Parathyroid adenoma (tissue), 2 donors: ENCODE measurements around the gene PXK.

Experiments used
- H2AFZ ChIP-seq: fragments of 300-600 bp; sonication (generic); one replicate; pipeline ENCODE4 v1.7.0; 2017; ENCODE audit warnings: antibody characterized with exemption, mild to moderate bottlenecking
- H3K27ac ChIP-seq: fragments of 300-600 bp; sonication (generic); one replicate; pipeline ENCODE4 v1.7.0; 2017
- H3K27me3 ChIP-seq: fragments of 300-600 bp; sonication (generic); one replicate; pipeline ENCODE4 v1.7.0; 2017; ENCODE audit warnings: low read length; ENCODE audit not compliant: control insufficient read depth, insufficient read depth
- H3K36me3 ChIP-seq: fragments of 300-600 bp; sonication (generic); one replicate; pipeline ENCODE4 v1.7.0; 2017; ENCODE audit warnings: low read length; ENCODE audit not compliant: control insufficient read depth, insufficient read depth
- H3K4me1 ChIP-seq: fragments of 300-600 bp; sonication (generic); one replicate; pipeline ENCODE4 v1.7.0; 2017; ENCODE audit warnings: control low read depth
- H3K4me2 ChIP-seq: fragments of 300-600 bp; sonication (generic); one replicate; pipeline ENCODE4 v1.7.0; 2017; ENCODE audit warnings: low read length
- H3K4me3 ChIP-seq: fragments of 300-600 bp; sonication (generic); one replicate; pipeline ENCODE4 v1.7.0; 2017; ENCODE audit warnings: low read depth, low read length
- H3K79me2 ChIP-seq: fragments of 300-600 bp; sonication (generic); one replicate; pipeline ENCODE4 v1.7.0; 2017; ENCODE audit warnings: control low read depth
- H3K9ac ChIP-seq: fragments of 300-600 bp; sonication (generic); one replicate; pipeline ENCODE4 v1.7.0; 2017; ENCODE audit warnings: mild to moderate bottlenecking
- H3K9me3 ChIP-seq: fragments of 300-600 bp; sonication (generic); one replicate; pipeline ENCODE4 v1.7.0; 2017; ENCODE audit warnings: low read length; ENCODE audit not compliant: control insufficient read depth
- TF ChIP-seq, protein P1 (sequence below): fragments of 300-600 bp; sonication (generic); IDR thresholded peaks from one replicate; pipeline ENCODE4 v1.7.0; 2017; ENCODE audit warnings: antibody characterized with exemption, mild to moderate bottlenecking
- donor health status: primary hyperparathyroidism.

Gene PXK

DNA sequence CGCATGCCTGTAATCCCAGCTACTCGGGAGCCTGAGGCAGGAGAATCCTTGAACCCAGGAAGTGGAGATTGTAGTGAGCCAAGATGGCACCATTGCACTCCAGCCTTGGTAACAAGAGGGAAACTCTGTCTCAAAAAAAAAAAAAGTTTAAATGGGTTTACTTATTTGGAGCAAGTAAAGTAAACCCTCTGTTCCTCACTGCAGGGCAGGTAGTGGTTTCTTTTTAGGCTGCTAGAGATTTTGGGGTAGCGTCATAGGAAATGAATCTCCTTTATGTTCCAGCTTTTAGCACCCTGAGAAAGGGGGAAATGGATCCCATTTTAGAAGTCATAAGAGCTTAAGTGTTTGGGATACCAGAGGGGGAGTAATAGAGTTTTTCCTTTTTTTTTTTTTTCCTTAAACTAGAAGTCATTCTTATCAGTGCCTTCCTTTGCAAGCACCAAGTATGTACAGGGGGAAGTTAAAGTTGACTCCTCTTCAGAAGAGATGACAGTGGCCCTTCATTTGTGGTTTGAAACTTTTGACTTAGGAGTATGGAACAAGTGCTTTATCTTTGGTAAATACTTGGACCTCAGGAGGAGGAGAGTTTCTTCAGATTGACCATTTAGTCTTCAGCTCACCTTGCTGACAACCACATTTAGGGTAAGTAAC lies 8.0 kb downstream of the PXK start:
- peaks cover 75% of the 10 kb centered on the region for H3K79me2 ChIP-seq
- H3K9me3 ChIP-seq: no peaks in the 10 kb centered on the region
- no peak overlapping the region for H3K27ac ChIP-seq
- H2AFZ ChIP-seq: no peak overlapping the region
- no peaks in the 10 kb centered on the region for H3K36me3 ChIP-seq
- H3K27me3 ChIP-seq: no peaks in the 10 kb centered on the region
- no peak overlapping the region for H3K4me2 ChIP-seq
- H3K4me3 ChIP-seq: no peak overlapping the region
- peaks cover 10% of the 10 kb centered on the region for H3K4me1 ChIP-seq
- TF ChIP-seq, protein P1, sequence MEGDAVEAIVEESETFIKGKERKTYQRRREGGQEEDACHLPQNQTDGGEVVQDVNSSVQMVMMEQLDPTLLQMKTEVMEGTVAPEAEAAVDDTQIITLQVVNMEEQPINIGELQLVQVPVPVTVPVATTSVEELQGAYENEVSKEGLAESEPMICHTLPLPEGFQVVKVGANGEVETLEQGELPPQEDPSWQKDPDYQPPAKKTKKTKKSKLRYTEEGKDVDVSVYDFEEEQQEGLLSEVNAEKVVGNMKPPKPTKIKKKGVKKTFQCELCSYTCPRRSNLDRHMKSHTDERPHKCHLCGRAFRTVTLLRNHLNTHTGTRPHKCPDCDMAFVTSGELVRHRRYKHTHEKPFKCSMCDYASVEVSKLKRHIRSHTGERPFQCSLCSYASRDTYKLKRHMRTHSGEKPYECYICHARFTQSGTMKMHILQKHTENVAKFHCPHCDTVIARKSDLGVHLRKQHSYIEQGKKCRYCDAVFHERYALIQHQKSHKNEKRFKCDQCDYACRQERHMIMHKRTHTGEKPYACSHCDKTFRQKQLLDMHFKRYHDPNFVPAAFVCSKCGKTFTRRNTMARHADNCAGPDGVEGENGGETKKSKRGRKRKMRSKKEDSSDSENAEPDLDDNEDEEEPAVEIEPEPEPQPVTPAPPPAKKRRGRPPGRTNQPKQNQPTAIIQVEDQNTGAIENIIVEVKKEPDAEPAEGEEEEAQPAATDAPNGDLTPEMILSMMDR: no peak
- no peak overlapping the region for H3K9ac ChIP-seq

DNA sequence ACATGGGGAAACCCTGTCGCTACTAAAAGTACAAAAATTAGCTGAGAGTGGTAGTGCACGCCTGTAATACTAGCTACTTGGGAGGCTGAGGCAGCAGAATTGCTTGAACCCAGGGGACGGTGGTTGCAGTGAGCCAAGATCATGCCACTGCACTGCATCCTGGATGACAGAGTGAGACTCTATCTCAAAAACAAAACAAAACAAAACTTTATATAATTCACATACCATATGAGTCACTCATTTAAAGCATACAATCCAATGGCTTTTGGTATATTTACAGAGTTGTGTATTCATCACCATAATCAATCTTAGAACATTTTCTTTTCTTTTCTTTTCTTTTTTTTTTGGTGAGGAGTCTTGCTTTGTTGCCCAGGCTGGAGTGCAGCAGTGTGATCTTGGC lies 8.7 kb downstream of the PXK start:
- no peak overlapping the region for H3K4me3 ChIP-seq

DNA sequence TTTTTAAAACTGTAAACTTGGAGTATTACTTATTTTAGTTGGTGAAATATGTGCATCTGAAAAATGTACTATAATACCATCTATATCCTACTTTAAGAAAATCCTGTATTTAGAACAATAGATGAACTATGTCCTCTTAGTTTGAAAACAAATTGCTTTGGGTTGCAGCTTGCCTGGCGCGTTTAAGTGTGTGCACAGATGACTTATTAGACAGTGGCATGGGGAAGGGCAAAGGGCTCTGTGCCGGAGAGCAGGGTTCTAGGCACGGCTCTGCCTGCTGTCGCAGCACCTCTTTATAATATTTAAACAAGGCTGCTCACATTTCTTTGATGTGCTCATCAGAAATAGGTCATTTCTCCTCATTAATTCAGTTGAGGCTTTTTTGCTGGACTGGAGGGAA lies 10.0 kb downstream of the PXK start:
- no peak overlapping the region for H3K27ac ChIP-seq
- no peaks in the 10 kb centered on the region for H3K27me3 ChIP-seq

More for the DNA sequence above, 8.7 kb downstream of the PXK start:
- Histone ChIP-seq H3K36me3 (no peaks in the 10 kb centered on the region), H3K9me3 (no peaks in the 10 kb centered on the region), H2AFZ (no peak overlapping the region), H3K4me2 (no peak overlapping the region), H3K4me1 (peaks cover 7% of the 10 kb centered on the region), H3K9ac (no peak overlapping the region), H3K27ac (no peak overlapping the region), H3K27me3 (no peaks in the 10 kb centered on the region), H3K79me2 (peaks cover 77% of the 10 kb centered on the region)
- TF ChIP-seq, protein P1: no peak

DNA sequence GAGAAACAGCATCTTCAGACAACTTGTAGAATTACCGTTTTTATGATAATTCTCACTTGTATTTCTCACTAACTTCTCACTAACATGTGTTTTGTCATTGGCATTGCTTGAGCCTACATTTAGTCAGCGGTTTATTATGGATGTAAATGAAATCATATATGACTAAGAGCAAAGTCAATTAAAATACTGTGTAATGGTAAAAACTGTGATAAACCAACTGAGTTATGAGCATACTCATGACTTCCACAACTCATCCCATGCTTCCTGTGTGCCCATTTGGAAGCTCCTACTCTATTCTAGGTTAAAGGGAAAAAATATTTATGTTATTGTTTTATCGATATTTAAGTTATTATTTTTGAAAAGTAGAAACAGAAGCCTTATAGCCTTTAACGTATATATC lies 12.8 kb downstream of the PXK start:
- H3K4me1 ChIP-seq: peaks cover 25% of the 10 kb centered on the region

More for the DNA sequence above, 10.0 kb downstream of the PXK start:
- H3K9me3 ChIP-seq: no peaks in the 10 kb centered on the region
- H3K4me1 ChIP-seq: peaks cover 7% of the 10 kb centered on the region
- no peaks in the 10 kb centered on the region for H3K36me3 ChIP-seq
- no peak overlapping the region for H3K4me2 ChIP-seq
- H3K4me3 ChIP-seq: no peak overlapping the region
- peaks cover 75% of the 10 kb centered on the region for H3K79me2 ChIP-seq
- TF ChIP-seq, protein P1: no peak
- no peak overlapping the region for H3K9ac ChIP-seq
- H2AFZ ChIP-seq: no peak overlapping the region

More for the DNA sequence above, 12.8 kb downstream of the PXK start:
- Histone ChIP-seq H3K27me3 (no peaks in the 10 kb centered on the region), H3K79me2 (peaks cover 54% of the 10 kb centered on the region), H3K36me3 (no peaks in the 10 kb centered on the region), H3K4me2 (no peak overlapping the region), H3K9me3 (no peaks in the 10 kb centered on the region), H2AFZ (no peak overlapping the region), H3K4me3 (no peak overlapping the region), H3K9ac (no peak overlapping the region), H3K27ac (no peak overlapping the region)
- TF ChIP-seq, protein P1: no peak
